ENCODE measurements around the gene NPR2. TPM values are rescaled to one million over a fixed set of nuclear protein-coding genes. Genes with fewer than 3 reads are reported as not detected.
A peak's percentile ranks its signal among the peaks of the same experiment; 100 is the strongest.

The NPR2 gene
- total and polyA plus RNA-seq, 2 of the 13 experiments (the other 11 are each of a cell fraction or from before 2014, with no cell fraction given): 7.4 to 9.4 TPM

DNA sequence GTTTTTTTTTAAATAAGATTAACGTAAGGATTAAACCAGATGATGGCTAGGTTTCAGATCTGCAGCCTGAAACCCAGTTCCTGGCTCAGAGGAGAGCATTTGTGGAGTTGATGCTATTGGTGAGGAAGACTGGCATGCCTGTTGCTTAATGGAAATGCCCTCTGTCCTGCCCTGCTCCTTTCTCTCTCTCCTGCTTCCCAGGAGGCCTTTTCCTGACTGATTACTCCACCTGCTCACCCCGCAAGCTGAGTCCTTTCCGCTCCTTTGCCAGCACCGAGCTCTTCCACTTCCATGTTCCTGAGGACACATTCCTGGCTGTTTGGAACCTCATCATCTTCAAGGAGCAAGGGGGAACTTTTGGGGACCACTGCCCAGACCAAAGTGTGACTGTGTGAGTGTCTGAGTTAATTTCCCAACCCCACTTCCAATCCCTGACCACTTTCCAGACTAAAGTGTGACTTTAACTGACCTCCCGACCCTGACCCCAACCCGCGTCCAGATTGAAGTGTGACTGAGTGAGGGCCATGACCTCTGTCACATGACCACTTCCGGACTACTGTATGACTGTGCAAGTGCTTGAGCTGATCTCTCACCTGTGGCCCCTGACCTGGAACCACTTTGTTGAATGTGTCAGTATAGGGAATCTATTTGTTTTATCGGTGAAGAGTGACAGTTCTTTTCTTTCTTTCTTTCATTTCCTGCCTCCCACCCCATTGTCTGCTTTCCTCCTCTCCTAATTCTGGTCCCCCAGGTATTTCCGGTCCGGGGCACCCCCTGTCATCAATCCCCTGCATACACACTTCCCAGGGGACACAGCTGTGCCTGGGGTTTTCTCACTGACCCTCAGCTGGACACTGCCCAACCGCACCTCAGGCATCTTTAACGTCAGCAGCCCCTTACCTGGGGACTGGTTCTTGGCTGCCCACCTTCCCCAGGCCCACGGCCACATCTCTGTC lies 43.1 kb downstream of the NPR2 start (continued):
- TF ChIP-seq, protein P1, sequence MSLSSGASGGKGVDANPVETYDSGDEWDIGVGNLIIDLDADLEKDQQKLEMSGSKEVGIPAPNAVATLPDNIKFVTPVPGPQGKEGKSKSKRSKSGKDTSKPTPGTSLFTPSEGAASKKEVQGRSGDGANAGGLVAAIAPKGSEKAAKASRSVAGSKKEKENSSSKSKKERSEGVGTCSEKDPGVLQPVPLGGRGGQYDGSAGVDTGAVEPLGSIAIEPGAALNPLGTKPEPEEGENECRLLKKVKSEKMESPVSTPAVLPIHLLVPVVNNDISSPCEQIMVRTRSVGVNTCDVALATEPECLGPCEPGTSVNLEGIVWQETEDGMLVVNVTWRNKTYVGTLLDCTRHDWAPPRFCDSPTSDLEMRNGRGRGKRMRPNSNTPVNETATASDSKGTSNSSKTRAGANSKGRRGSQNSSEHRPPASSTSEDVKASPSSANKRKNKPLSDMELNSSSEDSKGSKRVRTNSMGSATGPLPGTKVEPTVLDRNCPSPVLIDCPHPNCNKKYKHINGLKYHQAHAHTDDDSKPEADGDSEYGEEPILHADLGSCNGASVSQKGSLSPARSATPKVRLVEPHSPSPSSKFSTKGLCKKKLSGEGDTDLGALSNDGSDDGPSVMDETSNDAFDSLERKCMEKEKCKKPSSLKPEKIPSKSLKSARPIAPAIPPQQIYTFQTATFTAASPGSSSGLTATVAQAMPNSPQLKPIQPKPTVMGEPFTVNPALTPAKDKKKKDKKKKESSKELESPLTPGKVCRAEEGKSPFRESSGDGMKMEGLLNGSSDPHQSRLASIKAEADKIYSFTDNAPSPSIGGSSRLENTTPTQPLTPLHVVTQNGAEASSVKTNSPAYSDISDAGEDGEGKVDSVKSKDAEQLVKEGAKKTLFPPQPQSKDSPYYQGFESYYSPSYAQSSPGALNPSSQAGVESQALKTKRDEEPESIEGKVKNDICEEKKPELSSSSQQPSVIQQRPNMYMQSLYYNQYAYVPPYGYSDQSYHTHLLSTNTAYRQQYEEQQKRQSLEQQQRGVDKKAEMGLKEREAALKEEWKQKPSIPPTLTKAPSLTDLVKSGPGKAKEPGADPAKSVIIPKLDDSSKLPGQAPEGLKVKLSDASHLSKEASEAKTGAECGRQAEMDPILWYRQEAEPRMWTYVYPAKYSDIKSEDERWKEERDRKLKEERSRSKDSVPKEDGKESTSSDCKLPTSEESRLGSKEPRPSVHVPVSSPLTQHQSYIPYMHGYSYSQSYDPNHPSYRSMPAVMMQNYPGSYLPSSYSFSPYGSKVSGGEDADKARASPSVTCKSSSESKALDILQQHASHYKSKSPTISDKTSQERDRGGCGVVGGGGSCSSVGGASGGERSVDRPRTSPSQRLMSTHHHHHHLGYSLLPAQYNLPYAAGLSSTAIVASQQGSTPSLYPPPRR (CRISPR knock-in tag; IDR thresholded peaks at IDR 0.05; ENCODE audit: borderline replicate concordance): peak; percentile 55; the same call in 1 of the 2 replicates
- TF ChIP-seq SOX6 (IDR thresholded peaks at IDR 0.05): no peak
- peak; percentile 49; the same call in 1 of the 2 replicates for TF ChIP-seq SOX6 (CRISPR knock-in tag; IDR thresholded peaks at IDR 0.05)
- TF ChIP-seq, protein P2, sequence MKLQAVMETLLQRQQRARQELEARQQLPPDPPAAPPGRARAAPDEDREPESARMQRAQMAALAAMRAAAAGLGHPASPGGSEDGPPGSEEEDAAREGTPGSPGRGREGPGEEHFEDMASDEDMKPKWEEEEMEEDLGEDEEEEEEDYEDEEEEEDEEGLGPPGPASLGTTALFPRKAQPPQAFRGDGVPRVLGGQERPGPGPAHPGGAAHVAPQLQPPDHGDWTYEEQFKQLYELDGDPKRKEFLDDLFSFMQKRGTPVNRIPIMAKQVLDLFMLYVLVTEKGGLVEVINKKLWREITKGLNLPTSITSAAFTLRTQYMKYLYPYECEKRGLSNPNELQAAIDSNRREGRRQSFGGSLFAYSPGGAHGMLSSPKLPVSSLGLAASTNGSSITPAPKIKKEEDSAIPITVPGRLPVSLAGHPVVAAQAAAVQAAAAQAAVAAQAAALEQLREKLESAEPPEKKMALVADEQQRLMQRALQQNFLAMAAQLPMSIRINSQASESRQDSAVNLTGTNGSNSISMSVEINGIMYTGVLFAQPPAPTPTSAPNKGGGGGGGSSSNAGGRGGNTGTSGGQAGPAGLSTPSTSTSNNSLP (IDR thresholded peaks at IDR 0.05; ENCODE audit: low read depth, low read length): no peak
- peak; percentile 25; the same call in 1 of the 2 replicates for TF ChIP-seq NCOR1 (IDR thresholded peaks at IDR 0.05; ENCODE audit: borderline replicate concordance, low read length)
- TF ChIP-seq ZNF224 (CRISPR knock-in tag; IDR thresholded peaks at IDR 0.05): no peak
- no peak for TF ChIP-seq HNRNPH1 (optimal IDR thresholded peaks at IDR 0.05; ENCODE audit: low read depth, low read length)
- 0 out of 2 replicates have a peak, but pooled peaks have one; percentile 26 for TF ChIP-seq TARDBP (CRISPR knock-in tag; IDR thresholded peaks at IDR 0.05)
- TF ChIP-seq ZNF337 (CRISPR knock-in tag; IDR thresholded peaks at IDR 0.05; ENCODE audit: borderline replicate concordance, low read depth): no peak
- no peak for TF ChIP-seq SMAD9 (CRISPR knock-in tag; IDR thresholded peaks at IDR 0.05)
- TF ChIP-seq PRMT3 (CRISPR knock-in tag; IDR thresholded peaks at IDR 0.05; ENCODE audit: borderline replicate concordance, low read depth): no peak
- TF ChIP-seq, protein P3, sequence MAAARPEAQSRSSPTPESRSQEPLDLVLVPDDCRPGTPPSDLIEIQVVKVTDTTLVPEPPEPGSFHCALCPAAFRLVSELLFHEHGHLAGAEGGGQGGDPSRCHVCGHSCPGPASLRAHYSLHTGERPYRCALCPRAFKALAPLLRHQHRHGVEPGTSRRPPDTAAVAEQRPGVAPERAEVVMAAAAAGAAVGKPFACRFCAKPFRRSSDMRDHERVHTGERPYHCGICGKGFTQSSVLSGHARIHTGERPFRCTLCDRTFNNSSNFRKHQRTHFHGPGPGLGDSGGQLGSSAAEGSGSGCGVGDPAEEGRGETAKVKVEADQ (CRISPR knock-in tag; IDR thresholded peaks at IDR 0.05; ENCODE audit: borderline replicate concordance): no peak
